WTC11 (cell line): ENCODE measurements around the gene ELAVL1.

Experiments
- CTCF ChIP-seq: fragments of 200-600 bp; IDR thresholded peaks from 2 replicates; pipeline ENCODE4 v1.8.0; 2022; ENCODE audit warnings: antibody characterized with exemption
- GTF2I ChIP-seq: fragments of 250-450 bp; sonication (Bioruptor Pico); conservative IDR thresholded peaks from 2 replicates; pipeline ENCODE4 v1.4.0; 2021; ENCODE audit warnings: mild to moderate bottlenecking
- SP1 ChIP-seq: sonication (generic); formaldehyde crosslinking; conservative IDR thresholded peaks from 2 replicates; pipeline ENCODE4 v1.8.1; 2022; ENCODE audit warnings: missing genetic modification reagents
- ZNF138 ChIP-seq: sonication (generic); formaldehyde crosslinking; conservative IDR thresholded peaks from 2 replicates; pipeline ENCODE4 v1.8.1; 2022; ENCODE audit warnings: mild to moderate bottlenecking, moderate library complexity, missing genetic modification reagents

- peak; percentile 71 for TF ChIP-seq CTCF
- no peak for TF ChIP-seq ZNF138 (CRISPR knock-in tag)
- TF ChIP-seq SP1, result no peak
- TF ChIP-seq GTF2I (CRISPR knock-in tag), result no peak
Observed at GRCh38 chr19:7928741-7929701, 76.4 kb downstream of the ELAVL1 start.
